HEK293 (cell line): ENCODE data around the gene CYB5R3.

Experiments used
- CTCF ChIA-PET: fragments of 350-600 bp; formaldehyde crosslinking; extraction: SDS; loops from one replicate; lab custom pipeline; 2021; ENCODE audit warnings: antibody characterized with exemption; lab: Yijun Ruan, JAX
- POLR2A ChIA-PET: fragments of 300-600 bp; formaldehyde crosslinking; extraction: SDS; loops from one replicate; lab custom pipeline; 2020; ENCODE audit warnings: antibody characterized with exemption, inconsistent platforms; lab: Yijun Ruan, JAX
- H3K27ac ChIP-seq: fragments of 200-500 bp; sonication (Bioruptor generic); 2 replicates; pipeline ENCODE4 v1.5.1; 2014; ENCODE audit warnings: low read depth, low read length, control low read depth, inconsistent platforms; ENCODE audit errors: extremely low read depth
- H3K36me3 ChIP-seq, 2 experiments: fragments of 200-500 bp in 1 of 2; sonication (Bioruptor generic) in 1 of 2; 1 replicate in 1 of 2; 2 replicates in 1 of 2; pipeline ENCODE4 v1.5.1; 2014 to 2017; ENCODE audit warnings: inconsistent platforms in 2 of 2, low read length in 2 of 2; ENCODE audit not compliant: control insufficient read depth in 2 of 2, insufficient read depth in 1 of 2
- H3K4me1 ChIP-seq: fragments of 200-500 bp; sonication (Bioruptor generic); 2 replicates; pipeline ENCODE4 v1.5.1; 2014; ENCODE audit warnings: mild to moderate bottlenecking, low read length, inconsistent platforms; ENCODE audit not compliant: control insufficient read depth, insufficient read depth
- H3K4me3 ChIP-seq: 2 replicates; pipeline ENCODE4 v1.5.1; 2011; ENCODE audit warnings: low read depth, mild to moderate bottlenecking, control low read depth, low read length, moderate library complexity
- H3K9me3 ChIP-seq: fragments of 200-500 bp; sonication (Bioruptor generic); 2 replicates; pipeline ENCODE4 v1.5.1; 2014; ENCODE audit warnings: low read depth, low read length, inconsistent platforms; ENCODE audit not compliant: control insufficient read depth, insufficient read depth
- KLF1 ChIP-seq: fragments of 450-650 bp; formaldehyde crosslinking; IDR thresholded peaks from 2 replicates; pipeline ENCODE4 v1.5.1; 2016; ENCODE audit warnings: missing biosample characterization, missing genetic modification characterization
- KLF9 ChIP-seq: fragments of 450-650 bp; formaldehyde crosslinking; IDR thresholded peaks from 2 replicates; pipeline ENCODE4 v1.5.1; 2016; ENCODE audit warnings: missing biosample characterization, missing genetic modification characterization, low read depth
- MZF1 ChIP-seq: fragments of 450-650 bp; formaldehyde crosslinking; IDR thresholded peaks from 2 replicates; pipeline ENCODE4 v1.5.1; 2017; ENCODE audit warnings: missing biosample characterization, missing genetic modification characterization, borderline replicate concordance
- SP3 ChIP-seq: fragments of 450-650 bp; formaldehyde crosslinking; IDR thresholded peaks from 2 replicates; pipeline ENCODE4 v1.5.1; 2016; ENCODE audit warnings: missing biosample characterization, missing genetic modification characterization
- TCF7L2 ChIP-seq: IDR thresholded peaks from 2 replicates; pipeline ENCODE4 v1.6.1; 2011; ENCODE audit warnings: low read depth, mild to moderate bottlenecking, inconsistent platforms, low read length, moderate library complexity, borderline replicate concordance
- WT1 ChIP-seq: fragments of 450-650 bp; formaldehyde crosslinking; IDR thresholded peaks from 2 replicates; pipeline ENCODE4 v1.5.1; 2016; ENCODE audit warnings: missing biosample characterization, missing genetic modification characterization
- YY1 ChIP-seq: fragments of 450-650 bp; formaldehyde crosslinking; IDR thresholded peaks from 2 replicates; pipeline ENCODE4 v1.5.1; 2018; ENCODE audit warnings: missing biosample characterization, missing genetic modification characterization
- YY2 ChIP-seq: fragments of 450-650 bp; formaldehyde crosslinking; IDR thresholded peaks from 2 replicates; pipeline ENCODE4 v1.5.1; 2016; ENCODE audit warnings: missing biosample characterization, missing genetic modification characterization
- ZBTB20 ChIP-seq: fragments of 450-650 bp; formaldehyde crosslinking; IDR thresholded peaks from 2 replicates; pipeline ENCODE4 v1.5.1; 2016; ENCODE audit warnings: missing biosample characterization, missing genetic modification characterization
- ZBTB8A ChIP-seq: fragments of 450-650 bp; formaldehyde crosslinking; IDR thresholded peaks from 2 replicates; pipeline ENCODE4 v1.5.1; 2016; ENCODE audit warnings: missing biosample characterization, missing genetic modification characterization
- ZEB2 ChIP-seq: fragments of 450-650 bp; formaldehyde crosslinking; IDR thresholded peaks from 2 replicates; pipeline ENCODE4 v1.5.1; 2016; ENCODE audit warnings: missing biosample characterization, missing genetic modification characterization
- ZNF175 ChIP-seq: fragments of 450-650 bp; formaldehyde crosslinking; IDR thresholded peaks from 2 replicates; pipeline ENCODE4 v1.5.1; 2016; ENCODE audit warnings: missing biosample characterization, missing genetic modification characterization
- ZNF302 ChIP-seq: fragments of 450-650 bp; formaldehyde crosslinking; IDR thresholded peaks from 2 replicates; pipeline ENCODE4 v1.5.1; 2016; ENCODE audit warnings: missing biosample characterization, missing genetic modification characterization, low read depth
- ZNF530 ChIP-seq: fragments of 450-650 bp; formaldehyde crosslinking; IDR thresholded peaks from 2 replicates; pipeline ENCODE4 v1.5.1; 2016; ENCODE audit warnings: low read depth, missing biosample characterization, missing genetic modification characterization
- ZNF571 ChIP-seq: fragments of 450-650 bp; formaldehyde crosslinking; IDR thresholded peaks from 2 replicates; pipeline ENCODE4 v1.5.0; 2017; ENCODE audit warnings: missing biosample characterization, missing genetic modification characterization
- ZNF621 ChIP-seq: fragments of 450-650 bp; formaldehyde crosslinking; IDR thresholded peaks from 2 replicates; pipeline ENCODE4 v1.5.1; 2017; ENCODE audit warnings: missing biosample characterization, missing genetic modification characterization
- ZNF624 ChIP-seq: fragments of 450-650 bp; formaldehyde crosslinking; IDR thresholded peaks from 2 replicates; pipeline ENCODE4 v1.5.1; 2017; ENCODE audit warnings: missing biosample characterization, missing genetic modification characterization
- ZNF654 ChIP-seq: fragments of 450-650 bp; formaldehyde crosslinking; IDR thresholded peaks from 2 replicates; pipeline ENCODE4 v1.5.1; 2016; ENCODE audit warnings: low read depth, missing biosample characterization, missing genetic modification characterization
- TF ChIP-seq, protein P1 (sequence below): fragments of 450-650 bp; formaldehyde crosslinking; IDR thresholded peaks from 2 replicates; pipeline ENCODE4 v1.5.1; 2016; ENCODE audit warnings: missing biosample characterization, missing genetic modification characterization
- TF ChIP-seq, protein P2 (sequence below): fragments of 450-650 bp; formaldehyde crosslinking; IDR thresholded peaks from 2 replicates; pipeline ENCODE4; 2016; ENCODE audit warnings: missing biosample characterization, missing genetic modification characterization
- TF ChIP-seq, protein P3 (sequence below): fragments of 450-650 bp; formaldehyde crosslinking; IDR thresholded peaks from 2 replicates; pipeline ENCODE4 v1.5.1; 2016; ENCODE audit warnings: missing biosample characterization, missing genetic modification characterization
- TF ChIP-seq, protein P4 (sequence below): fragments of 450-650 bp; formaldehyde crosslinking; IDR thresholded peaks from 2 replicates; pipeline ENCODE4 v1.5.0; 2017; ENCODE audit warnings: missing biosample characterization, missing genetic modification characterization, borderline replicate concordance

The CYB5R3 gene

DNA sequence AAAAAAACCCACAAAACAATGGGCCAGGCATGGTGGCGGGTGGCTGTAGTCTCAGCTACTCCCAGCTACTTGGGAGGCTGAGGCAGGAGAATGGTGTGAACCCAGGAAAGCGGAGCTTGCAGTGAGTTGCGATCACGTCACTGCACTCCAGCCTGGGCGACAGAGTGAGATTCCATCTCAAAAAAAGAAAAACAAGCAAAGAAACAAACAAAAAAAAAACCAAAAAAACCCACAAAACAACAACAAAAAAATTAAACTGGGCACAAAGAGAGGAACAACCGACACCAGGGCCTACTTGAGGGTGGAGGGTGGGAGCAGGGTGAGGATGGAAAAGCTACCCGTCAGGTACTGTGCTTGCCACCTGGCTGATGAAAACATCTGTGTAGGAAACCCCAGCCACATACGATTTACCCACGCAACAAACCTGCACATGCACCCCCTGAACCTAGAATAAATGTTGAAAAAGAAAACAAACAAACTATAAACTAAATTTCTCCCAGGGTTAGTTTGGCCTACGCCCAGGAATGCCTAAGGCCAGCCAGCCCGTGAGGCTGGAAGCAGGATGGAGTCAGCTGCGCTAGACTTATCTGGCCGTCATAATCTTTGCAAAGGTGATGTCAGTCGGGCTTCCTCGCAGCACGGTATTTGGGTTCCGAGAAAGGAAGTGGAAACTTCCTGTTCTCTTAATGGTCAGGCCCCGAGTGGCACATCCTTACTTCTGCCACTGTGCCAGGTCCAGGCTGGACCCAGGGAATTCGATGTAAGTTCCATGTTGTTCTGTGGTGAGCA lies 21.9 kb upstream of the CYB5R3 start (continued):
- TF ChIP-seq MZF1 (no peak), ZNF654 (tag by site-specific recombination) (no peak), SP3 (tag by site-specific recombination) (no peak), ZNF302 (no peak), YY2 (peak; percentile 12; the same call in 1 of the 2 replicates), ZNF530 (tag by site-specific recombination) (no peak), KLF9 (no peak), WT1 (tag by site-specific recombination) (no peak), ZBTB8A (no peak), ZNF175 (tag by site-specific recombination) (no peak), YY1 (tag by site-specific recombination) (no peak), ZEB2 (tag by site-specific recombination) (no peak), ZNF571 (no peak), ZNF624 (tag by site-specific recombination) (no peak), ZNF621 (tag by site-specific recombination) (no peak), ZBTB20 (peak; percentile 22; the same call in 1 of the 2 replicates)
- TF ChIP-seq, protein P1, sequence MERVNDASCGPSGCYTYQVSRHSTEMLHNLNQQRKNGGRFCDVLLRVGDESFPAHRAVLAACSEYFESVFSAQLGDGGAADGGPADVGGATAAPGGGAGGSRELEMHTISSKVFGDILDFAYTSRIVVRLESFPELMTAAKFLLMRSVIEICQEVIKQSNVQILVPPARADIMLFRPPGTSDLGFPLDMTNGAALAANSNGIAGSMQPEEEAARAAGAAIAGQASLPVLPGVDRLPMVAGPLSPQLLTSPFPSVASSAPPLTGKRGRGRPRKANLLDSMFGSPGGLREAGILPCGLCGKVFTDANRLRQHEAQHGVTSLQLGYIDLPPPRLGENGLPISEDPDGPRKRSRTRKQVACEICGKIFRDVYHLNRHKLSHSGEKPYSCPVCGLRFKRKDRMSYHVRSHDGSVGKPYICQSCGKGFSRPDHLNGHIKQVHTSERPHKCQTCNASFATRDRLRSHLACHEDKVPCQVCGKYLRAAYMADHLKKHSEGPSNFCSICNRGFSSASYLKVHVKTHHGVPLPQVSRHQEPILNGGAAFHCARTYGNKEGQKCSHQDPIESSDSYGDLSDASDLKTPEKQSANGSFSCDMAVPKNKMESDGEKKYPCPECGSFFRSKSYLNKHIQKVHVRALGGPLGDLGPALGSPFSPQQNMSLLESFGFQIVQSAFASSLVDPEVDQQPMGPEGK: no peak
- TF ChIP-seq, protein P2, sequence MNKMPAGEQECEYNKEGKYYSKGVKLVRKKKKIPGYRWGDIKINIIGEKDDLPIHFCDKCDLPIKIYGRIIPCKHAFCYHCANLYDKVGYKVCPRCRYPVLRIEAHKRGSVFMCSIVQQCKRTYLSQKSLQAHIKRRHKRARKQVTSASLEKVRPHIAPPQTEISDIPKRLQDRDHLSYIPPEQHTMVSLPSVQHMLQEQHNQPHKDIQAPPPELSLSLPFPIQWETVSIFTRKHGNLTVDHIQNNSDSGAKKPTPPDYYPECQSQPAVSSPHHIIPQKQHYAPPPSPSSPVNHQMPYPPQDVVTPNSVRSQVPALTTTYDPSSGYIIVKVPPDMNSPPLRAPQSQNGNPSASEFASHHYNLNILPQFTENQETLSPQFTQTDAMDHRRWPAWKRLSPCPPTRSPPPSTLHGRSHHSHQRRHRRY (tag by site-specific recombination): no peak
- TF ChIP-seq, protein P3, sequence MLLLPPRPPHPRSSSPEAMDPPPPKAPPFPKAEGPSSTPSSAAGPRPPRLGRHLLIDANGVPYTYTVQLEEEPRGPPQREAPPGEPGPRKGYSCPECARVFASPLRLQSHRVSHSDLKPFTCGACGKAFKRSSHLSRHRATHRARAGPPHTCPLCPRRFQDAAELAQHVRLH (tag by site-specific recombination): no peak
- TF ChIP-seq, protein P4, sequence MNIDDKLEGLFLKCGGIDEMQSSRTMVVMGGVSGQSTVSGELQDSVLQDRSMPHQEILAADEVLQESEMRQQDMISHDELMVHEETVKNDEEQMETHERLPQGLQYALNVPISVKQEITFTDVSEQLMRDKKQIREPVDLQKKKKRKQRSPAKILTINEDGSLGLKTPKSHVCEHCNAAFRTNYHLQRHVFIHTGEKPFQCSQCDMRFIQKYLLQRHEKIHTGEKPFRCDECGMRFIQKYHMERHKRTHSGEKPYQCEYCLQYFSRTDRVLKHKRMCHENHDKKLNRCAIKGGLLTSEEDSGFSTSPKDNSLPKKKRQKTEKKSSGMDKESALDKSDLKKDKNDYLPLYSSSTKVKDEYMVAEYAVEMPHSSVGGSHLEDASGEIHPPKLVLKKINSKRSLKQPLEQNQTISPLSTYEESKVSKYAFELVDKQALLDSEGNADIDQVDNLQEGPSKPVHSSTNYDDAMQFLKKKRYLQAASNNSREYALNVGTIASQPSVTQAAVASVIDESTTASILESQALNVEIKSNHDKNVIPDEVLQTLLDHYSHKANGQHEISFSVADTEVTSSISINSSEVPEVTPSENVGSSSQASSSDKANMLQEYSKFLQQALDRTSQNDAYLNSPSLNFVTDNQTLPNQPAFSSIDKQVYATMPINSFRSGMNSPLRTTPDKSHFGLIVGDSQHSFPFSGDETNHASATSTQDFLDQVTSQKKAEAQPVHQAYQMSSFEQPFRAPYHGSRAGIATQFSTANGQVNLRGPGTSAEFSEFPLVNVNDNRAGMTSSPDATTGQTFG (tag by site-specific recombination): no peak

DNA sequence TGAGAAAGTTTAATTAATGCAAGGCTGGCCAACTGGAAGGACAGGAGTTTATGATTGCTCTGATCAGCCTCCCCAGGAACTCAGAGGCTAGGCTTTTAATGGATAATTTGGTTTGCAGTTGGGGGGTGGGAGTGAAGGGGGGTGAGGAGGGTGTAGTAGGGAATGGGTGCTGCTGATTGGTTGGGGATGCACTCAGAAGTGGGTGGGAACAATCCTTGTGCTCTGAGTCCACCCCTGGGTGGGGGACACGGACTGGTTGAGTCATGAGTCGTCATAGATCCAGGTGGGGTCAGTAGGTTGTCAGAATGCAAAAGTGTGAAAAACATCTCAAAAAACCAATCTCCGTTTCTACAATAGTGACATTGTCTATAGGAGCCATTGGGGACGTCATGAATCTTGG lies 20.9 kb upstream of the CYB5R3 start:
- CTCF ChIA-PET: no interaction called here
- H3K4me1 ChIP-seq: 0 out of 2 replicates have a peak, but pooled peaks cover 4% of the 10 kb centered on the region
- POLR2A ChIA-PET: interaction anchor here (0.8 kb wide), 1 partner anchor 20 kb away, joined by 3 read pairs; no protein-coding TSS in a partner anchor

More for the DNA sequence above, 20.9 kb upstream of the CYB5R3 start:
- Histone ChIP-seq H3K9me3 (no peaks in the 10 kb centered on the region), H3K4me3 (no peak overlapping the region), H3K36me3 (no peaks in the 10 kb centered on the region), H3K27ac (no peak overlapping the region)
- peak; percentile 64 for TF ChIP-seq KLF1 (tag by site-specific recombination)
- TF ChIP-seq TCF7L2: no peak
